HepG2 (cell line): ENCODE data around the gene KCNJ5. TPM values are rescaled to one million over a fixed set of nuclear protein-coding genes. Genes with fewer than 3 reads are reported as not detected.

Experiments
- CBX2 ChIP-seq, 2 experiments: fragments of 200-600 bp in 1 of 2; sonication (generic); formaldehyde crosslinking in 1 of 2; IDR thresholded peaks; 2 replicates each; pipeline versions ENCODE4 v1.7.0 to v1.8.1; 2018 to 2022; ENCODE audit warnings: low read depth in 2 of 2, low read length in 1 of 2, mild to moderate bottlenecking in 1 of 2, missing genetic modification reagents in 1 of 2
- CSRNP2 ChIP-seq: sonication (generic); formaldehyde crosslinking; conservative IDR thresholded peaks from 2 replicates; pipeline ENCODE4 v1.8.0; 2022; ENCODE audit warnings: low read depth, missing genetic modification reagents
- ELF3 ChIP-seq: IDR thresholded peaks from 2 replicates; pipeline ENCODE4 v1.6.1; 2016; ENCODE audit warnings: missing genetic modification reagents, missing compliant biosample characterization
- ETV5 ChIP-seq: IDR thresholded peaks from 2 replicates; pipeline ENCODE4 v1.6.1; 2018; ENCODE audit warnings: missing biosample characterization, missing genetic modification reagents, inconsistent platforms, borderline replicate concordance
- LBX2 ChIP-seq: sonication (generic); formaldehyde crosslinking; IDR thresholded peaks from 2 replicates; pipeline ENCODE4 v1.5.0; 2020; ENCODE audit warnings: missing genetic modification reagents, mild to moderate bottlenecking, borderline replicate concordance
- NRL ChIP-seq: sonication (generic); formaldehyde crosslinking; IDR thresholded peaks from 2 replicates; pipeline ENCODE4 v1.5.0; 2020; ENCODE audit warnings: missing genetic modification reagents, mild to moderate bottlenecking, moderate library complexity, borderline replicate concordance
- RFXAP ChIP-seq: sonication (generic); formaldehyde crosslinking; IDR thresholded peaks from 2 replicates; pipeline ENCODE4 v1.4.0; 2020; ENCODE audit warnings: missing genetic modification reagents, borderline replicate concordance
- SALL1 ChIP-seq: sonication (generic); formaldehyde crosslinking; IDR thresholded peaks from 2 replicates; pipeline ENCODE4 v1.8.0; 2022; ENCODE audit warnings: mild to moderate bottlenecking, missing genetic modification reagents
- TIGD3 ChIP-seq: sonication (generic); formaldehyde crosslinking; IDR thresholded peaks from 2 replicates; pipeline ENCODE4 v1.5.1; 2020; ENCODE audit warnings: mild to moderate bottlenecking, missing genetic modification reagents, borderline replicate concordance
- ZBTB14 ChIP-seq: sonication (generic); formaldehyde crosslinking; IDR thresholded peaks from 2 replicates; pipeline ENCODE4 v1.4.0; 2020; ENCODE audit warnings: missing genetic modification reagents
- ZBTB38 ChIP-seq: sonication (generic); formaldehyde crosslinking; IDR thresholded peaks from 2 replicates; pipeline ENCODE4 v1.5.1; 2020; ENCODE audit warnings: mild to moderate bottlenecking, missing genetic modification reagents
- ZBTB44 ChIP-seq: sonication (generic); formaldehyde crosslinking; IDR thresholded peaks from 2 replicates; pipeline ENCODE4 v1.4.0; 2020; ENCODE audit warnings: missing genetic modification reagents
- ZNF296 ChIP-seq: sonication (generic); formaldehyde crosslinking; conservative IDR thresholded peaks from 2 replicates; pipeline ENCODE4 v1.5.0; 2020; ENCODE audit warnings: mild to moderate bottlenecking, missing genetic modification reagents
- ZNF317 ChIP-seq: sonication (generic); formaldehyde crosslinking; IDR thresholded peaks from 2 replicates; pipeline ENCODE4 v1.5.0; 2020; ENCODE audit warnings: mild to moderate bottlenecking, missing genetic modification reagents
- ZNF569 ChIP-seq: sonication (generic); formaldehyde crosslinking; IDR thresholded peaks from 2 replicates; pipeline ENCODE4 v1.5.0; 2020; ENCODE audit warnings: mild to moderate bottlenecking, missing genetic modification reagents, moderate library complexity, borderline replicate concordance
- ZNF619 ChIP-seq: sonication (generic); formaldehyde crosslinking; IDR thresholded peaks from 2 replicates; pipeline ENCODE4 v1.4.0; 2020; ENCODE audit warnings: mild to moderate bottlenecking, missing genetic modification reagents
- ZNF678 ChIP-seq: sonication (generic); formaldehyde crosslinking; IDR thresholded peaks from 2 replicates; pipeline ENCODE4 v1.4.0; 2020; ENCODE audit warnings: mild to moderate bottlenecking, missing genetic modification reagents
- ZNF724P ChIP-seq: sonication (generic); formaldehyde crosslinking; IDR thresholded peaks from 2 replicates; pipeline ENCODE4 v1.8.0; 2022; ENCODE audit warnings: missing genetic modification reagents, borderline replicate concordance
- ZNF737 ChIP-seq: sonication (generic); formaldehyde crosslinking; IDR thresholded peaks from 2 replicates; pipeline ENCODE4 v1.5.0; 2020; ENCODE audit warnings: missing genetic modification reagents, mild to moderate bottlenecking, borderline replicate concordance
- polyA plus RNA-seq, 8 experiments: library from polyadenylated mRNA; depleted of rRNA in 3 of 8; stranded (reverse) in 7 of 8; unstranded in 1 of 8; fragments of >200 nt; fragmentation: Illumina TruSeq in 4 of 8; extraction: Trizol in 4 of 8; gene quantifications; 2 replicates each; pipeline versions ENCODE4 v1.2.1 to v1.2.3, GENCODE V29; 2011 to 2016; ENCODE audit warnings: low read depth in 4 of 8, missing spikeins in 1 of 8, mixed read lengths in 1 of 8; ENCODE audit not compliant: insufficient read depth in 1 of 8
- total RNA-seq, 5 experiments: library from RNA; depleted of rRNA; stranded (reverse); fragments of >200 nt; fragmentation: Illumina TruSeq; extraction: Trizol; gene quantifications; 2 replicates each; pipeline ENCODE4 v1.2.3, GENCODE V29; 2016; ENCODE audit warnings: low read depth in 1 of 5
- TF ChIP-seq, protein P1 (sequence below): IDR thresholded peaks from 2 replicates; pipeline ENCODE4 v1.6.1; 2012; ENCODE audit warnings: low read length, improper control_type of control experiment

Gene KCNJ5
- total and polyA plus RNA-seq, 2 of the 13 experiments (the other 11 are each of a cell fraction or from before 2014, with no cell fraction given), result not detected

- TF ChIP-seq CSRNP2 (CRISPR knock-in tag) (no peak), NRL (no peak), LBX2 (CRISPR knock-in tag) (no peak), CBX2 (IDR thresholded peaks at IDR 0.05; ENCODE audit: low read depth, low read length) (no peak), CBX2 (CRISPR knock-in tag; IDR thresholded peaks at IDR 0.05; ENCODE audit: low read depth) (no peak), ETV5 (CRISPR knock-in tag) (peak; percentile 28; the same call in 1 of the 2 replicates), ZNF737 (CRISPR knock-in tag) (no peak), RFXAP (CRISPR knock-in tag) (no peak), ZBTB44 (no peak), TIGD3 (no peak), ZNF724P (no peak), ZNF296 (CRISPR knock-in tag) (no peak), ZBTB14 (CRISPR knock-in tag) (no peak), ZNF569 (no peak), SALL1 (CRISPR knock-in tag) (peak; percentile 16; the same call in 1 of the 2 replicates), ELF3 (CRISPR knock-in tag) (0 out of 2 replicates have a peak, but pooled peaks have one; percentile 49), ZNF317 (CRISPR knock-in tag) (no peak), ZNF678 (CRISPR knock-in tag) (no peak), ZNF619 (CRISPR knock-in tag) (no peak), ZBTB38 (CRISPR knock-in tag) (no peak)
- TF ChIP-seq, protein P1, sequence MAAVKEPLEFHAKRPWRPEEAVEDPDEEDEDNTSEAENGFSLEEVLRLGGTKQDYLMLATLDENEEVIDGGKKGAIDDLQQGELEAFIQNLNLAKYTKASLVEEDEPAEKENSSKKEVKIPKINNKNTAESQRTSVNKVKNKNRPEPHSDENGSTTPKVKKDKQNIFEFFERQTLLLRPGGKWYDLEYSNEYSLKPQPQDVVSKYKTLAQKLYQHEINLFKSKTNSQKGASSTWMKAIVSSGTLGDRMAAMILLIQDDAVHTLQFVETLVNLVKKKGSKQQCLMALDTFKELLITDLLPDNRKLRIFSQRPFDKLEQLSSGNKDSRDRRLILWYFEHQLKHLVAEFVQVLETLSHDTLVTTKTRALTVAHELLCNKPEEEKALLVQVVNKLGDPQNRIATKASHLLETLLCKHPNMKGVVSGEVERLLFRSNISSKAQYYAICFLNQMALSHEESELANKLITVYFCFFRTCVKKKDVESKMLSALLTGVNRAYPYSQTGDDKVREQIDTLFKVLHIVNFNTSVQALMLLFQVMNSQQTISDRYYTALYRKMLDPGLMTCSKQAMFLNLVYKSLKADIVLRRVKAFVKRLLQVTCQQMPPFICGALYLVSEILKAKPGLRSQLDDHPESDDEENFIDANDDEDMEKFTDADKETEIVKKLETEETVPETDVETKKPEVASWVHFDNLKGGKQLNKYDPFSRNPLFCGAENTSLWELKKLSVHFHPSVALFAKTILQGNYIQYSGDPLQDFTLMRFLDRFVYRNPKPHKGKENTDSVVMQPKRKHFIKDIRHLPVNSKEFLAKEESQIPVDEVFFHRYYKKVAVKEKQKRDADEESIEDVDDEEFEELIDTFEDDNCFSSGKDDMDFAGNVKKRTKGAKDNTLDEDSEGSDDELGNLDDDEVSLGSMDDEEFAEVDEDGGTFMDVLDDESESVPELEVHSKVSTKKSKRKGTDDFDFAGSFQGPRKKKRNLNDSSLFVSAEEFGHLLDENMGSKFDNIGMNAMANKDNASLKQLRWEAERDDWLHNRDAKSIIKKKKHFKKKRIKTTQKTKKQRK, result no peak
These were observed 3.5 kb downstream of the KCNJ5 start (continued) for GRCh38 chr11:128894685-128895084.
